Activated T-cell treated with anti-CD3 and anti-CD28 coated beads, Interleukin-2, amount 50 U/mL, for 72 hours (primary cell): Measurements from ENCODE around the gene ZNF629. TPM values are rescaled to one million over a fixed set of nuclear protein-coding genes. Genes with fewer than 3 reads are reported as not detected.

Experiments used
- ATAC-seq, 2 donors: fragments of 150-1000 bp; cut with Tn5 transposase; replicated peaks in 1 of 2; 2 replicates each; pipeline ENCODE4 v1.10.0; 2021; ENCODE audit warnings: moderate library complexity in 2 of 2, mild to moderate bottlenecking in 1 of 2
- DNase-seq, 2 donors: peaks; one replicate each; pipeline ENCODE4 v3.0.0; 2021 to 2022; ENCODE audit warnings: mixed read lengths in 1 of 2
- H3K27ac Mint-ChIP-seq: one replicate; pipeline ENCODE4 v1.8.0; 2022; ENCODE audit warnings: mild to moderate bottlenecking, moderate library complexity, mixed read lengths
- H3K27me3 Mint-ChIP-seq: one replicate; pipeline ENCODE4 v1.8.0; 2022; ENCODE audit warnings: low read depth, mixed read lengths
- H3K36me3 Mint-ChIP-seq, 2 donors: one replicate each; pipeline ENCODE4 v1.8.0; 2022; ENCODE audit warnings: mixed read lengths in 2 of 2, mild to moderate bottlenecking in 1 of 2; ENCODE audit not compliant: insufficient read depth in 2 of 2
- H3K4me1 Mint-ChIP-seq: one replicate; pipeline ENCODE4 v1.8.0; 2022; ENCODE audit warnings: low read depth, mixed read lengths
- H3K4me3 Mint-ChIP-seq, 2 donors: one replicate each; pipeline ENCODE4 v1.8.0; 2022; ENCODE audit warnings: mild to moderate bottlenecking in 2 of 2, mixed read lengths in 2 of 2, moderate library complexity in 2 of 2
- H3K9me3 Mint-ChIP-seq, 2 donors: one replicate each; pipeline ENCODE4 v1.8.0; 2022; ENCODE audit warnings: mixed read lengths in 2 of 2
- total RNA-seq, 2 donors: library from RNA; stranded (reverse); gene quantifications; one replicate each; pipeline ENCODE4 v1.2.3, GENCODE V29; 2022

ZNF629 gene
- total RNA-seq, 2 donors from 2014 or later, result 3.7 TPM

- H3K27ac Mint-ChIP-seq, result no peak overlapping the region
- peaks cover 17% of the 10 kb centered on the region for H3K4me1 Mint-ChIP-seq
- H3K9me3 Mint-ChIP-seq, result no peaks in the 10 kb centered on the region
- no peaks in the 10 kb centered on the region for H3K27me3 Mint-ChIP-seq
- no peak overlapping the region for H3K4me3 Mint-ChIP-seq
- ATAC-seq, result no peak
- no peak for DNase-seq
- peaks cover 5 to 37% of the 10 kb centered on the region in 2 donors for H3K36me3 Mint-ChIP-seq
These were observed 18.3 kb downstream of the ZNF629 start for GRCh38 chr16:30768583-30769181.

- H3K4me1 Mint-ChIP-seq, result peaks cover 24% of the 10 kb centered on the region
- no peak overlapping the region for H3K4me3 Mint-ChIP-seq
- H3K9me3 Mint-ChIP-seq, result no peaks in the 10 kb centered on the region
- no peaks in the 10 kb centered on the region for H3K27me3 Mint-ChIP-seq
- ATAC-seq (no peak), DNase-seq (no peak)
- no peak overlapping the region for H3K27ac Mint-ChIP-seq
- peaks cover 6 to 37% of the 10 kb centered on the region in 2 donors for H3K36me3 Mint-ChIP-seq
These were observed 19.1 kb downstream of the ZNF629 start for GRCh38 chr16:30767767-30768465.

- Mint-ChIP-seq H3K36me3 (peaks cover 8 to 30% of the 10 kb centered on the region in 2 donors), H3K9me3 (no peaks in the 10 kb centered on the region), H3K4me3 (no peak overlapping the region), H3K27me3 (no peaks in the 10 kb centered on the region), H3K4me1 (peaks cover 19% of the 10 kb centered on the region), H3K27ac (no peak overlapping the region)
- ATAC-seq, result no peak
- DNase-seq, result no peak
These were observed 20.1 kb downstream of the ZNF629 start for GRCh38 chr16:30766933-30767284.

DNA sequence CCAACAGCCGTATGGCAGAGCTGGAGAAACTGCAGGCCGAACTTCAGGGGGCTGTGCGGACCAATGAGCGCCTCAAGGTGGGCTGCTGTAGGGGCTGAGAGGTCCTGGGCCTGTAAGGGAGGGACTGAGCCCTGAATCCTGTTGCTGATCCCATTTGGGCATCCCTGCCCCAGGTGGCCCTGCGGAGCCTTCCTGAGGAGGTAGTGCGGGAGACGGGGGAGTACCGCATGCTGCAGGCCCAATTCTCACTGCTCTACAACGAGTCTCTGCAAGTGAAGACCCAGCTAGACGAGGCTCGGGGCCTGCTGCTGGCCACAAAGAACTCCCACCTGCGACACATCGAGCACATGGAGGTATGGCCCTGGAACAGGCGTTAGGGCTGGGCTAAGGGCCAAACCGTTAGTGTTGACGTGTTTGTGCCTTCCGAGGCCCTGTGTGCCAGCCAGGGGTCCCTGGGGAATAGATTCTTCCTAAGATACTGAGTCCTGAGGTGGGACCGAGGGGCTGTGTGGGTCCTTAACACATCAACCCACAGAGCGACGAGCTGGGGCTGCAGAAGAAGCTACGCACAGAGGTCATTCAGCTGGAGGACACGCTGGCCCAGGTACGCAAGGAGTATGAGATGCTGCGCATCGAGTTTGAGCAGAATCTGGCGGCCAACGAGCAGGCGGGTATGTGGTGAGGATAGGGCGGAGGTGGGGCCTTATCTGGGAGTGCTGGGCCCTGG, 20.6 kb downstream of the ZNF629 start:
- H3K27ac Mint-ChIP-seq, result peak overlapping the region; percentile 58
- peaks cover 7 to 29% of the 10 kb centered on the region in 2 donors for H3K36me3 Mint-ChIP-seq
- ATAC-seq (no peak), DNase-seq (no peak)
- no peaks in the 10 kb centered on the region for H3K27me3 Mint-ChIP-seq
- H3K4me3 Mint-ChIP-seq, result no peak overlapping the region
- no peaks in the 10 kb centered on the region for H3K9me3 Mint-ChIP-seq
- H3K4me1 Mint-ChIP-seq, result peaks cover 17% of the 10 kb centered on the region

- H3K9me3 Mint-ChIP-seq, result no peaks in the 10 kb centered on the region
- H3K36me3 Mint-ChIP-seq, result peaks cover 7 to 26% of the 10 kb centered on the region in 2 donors
- no peak overlapping the region for H3K4me3 Mint-ChIP-seq
- DNase-seq (no peak), ATAC-seq (no peak)
- no peak overlapping the region for H3K27ac Mint-ChIP-seq
- H3K4me1 Mint-ChIP-seq, result peaks cover 28% of the 10 kb centered on the region
- no peaks in the 10 kb centered on the region for H3K27me3 Mint-ChIP-seq
These were observed 22.1 kb downstream of the ZNF629 start for GRCh38 chr16:30764816-30765465.

GRCh38 chr16:30764086-30764485, 22.9 kb downstream of the ZNF629 start:
- no peak for ATAC-seq
- peaks cover 7 to 26% of the 10 kb centered on the region in 2 donors for H3K36me3 Mint-ChIP-seq
- no peak for DNase-seq
- peaks cover 28% of the 10 kb centered on the region for H3K4me1 Mint-ChIP-seq
- no peaks in the 10 kb centered on the region for H3K27me3 Mint-ChIP-seq
- H3K27ac Mint-ChIP-seq, result peak overlapping the region; percentile 58
- peak overlapping the region; percentile 93 to 97 for H3K4me3 Mint-ChIP-seq
- H3K9me3 Mint-ChIP-seq, result no peaks in the 10 kb centered on the region

DNA sequence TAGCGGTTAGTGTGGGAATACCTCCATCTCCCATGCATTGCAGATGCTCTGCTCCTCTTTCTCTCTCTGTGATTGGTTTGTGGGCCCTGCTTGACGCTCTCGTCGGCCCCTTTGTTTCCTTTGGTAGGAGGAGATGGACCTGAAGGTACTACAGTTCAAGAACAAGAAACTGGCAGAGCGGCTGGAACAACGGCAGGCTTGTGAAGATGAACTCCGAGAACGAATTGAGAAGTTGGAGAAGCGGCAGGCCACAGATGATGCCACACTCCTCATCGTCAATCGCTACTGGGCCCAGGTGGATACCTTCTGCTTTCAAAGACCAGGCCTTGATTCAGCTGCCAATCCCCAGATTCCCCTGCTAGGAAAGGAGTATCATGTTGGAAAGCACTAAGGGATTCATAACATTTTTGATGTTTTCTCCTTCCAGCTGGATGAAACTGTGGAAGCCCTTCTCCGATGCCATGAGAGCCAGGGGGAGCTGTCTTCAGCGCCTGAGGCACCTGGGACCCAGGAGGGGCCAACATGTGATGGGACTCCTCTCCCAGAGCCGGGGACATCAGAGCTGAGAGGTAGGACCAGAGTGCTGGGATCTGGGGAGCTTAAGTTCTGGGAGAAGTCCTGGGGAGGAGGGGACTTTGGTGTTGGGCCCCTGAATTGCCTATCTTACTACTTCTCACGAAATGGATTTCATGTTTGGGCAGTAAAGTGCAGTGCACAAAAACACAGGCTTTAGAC, 23.8 kb downstream of the ZNF629 start:
- DNase-seq, result no peak
- Mint-ChIP-seq H3K27ac (peak overlapping the region; percentile 93), H3K4me1 (peaks cover 28% of the 10 kb centered on the region), H3K4me3 (peak overlapping the region; percentile 93 to 97), H3K36me3 (peaks cover 3 to 19% of the 10 kb centered on the region in 2 donors), H3K9me3 (no peaks in the 10 kb centered on the region), H3K27me3 (no peaks in the 10 kb centered on the region)
- ATAC-seq, result no peak

- peaks cover 28% of the 10 kb centered on the region for H3K4me1 Mint-ChIP-seq
- H3K4me3 Mint-ChIP-seq, result peak within 1 kb of the TSS; percentile 93 to 97
- H3K27me3 Mint-ChIP-seq, result no peaks in the 10 kb centered on the region
- peak within 1 kb of the TSS; percentile 93 for H3K27ac Mint-ChIP-seq
- H3K36me3 Mint-ChIP-seq, result peaks cover 3 to 16% of the 10 kb centered on the region in 2 donors
- ATAC-seq (peak; percentile 94 to 97), DNase-seq (peak; percentile 95 to 96)
- H3K9me3 Mint-ChIP-seq, result no peaks in the 10 kb centered on the region
These were observed 24.8 kb downstream of the ZNF629 start, which contains the start of the genes CFAP119 and RNF40 for GRCh38 chr16:30761928-30762902. CFAP119 (minus strand) TSS chr16:30762062; CDS start chr16:30761748, 314 bp downstream. RNF40 (plus strand) TSS chr16:30762322; CDS start chr16:30762546, 224 bp downstream.

- Mint-ChIP-seq H3K36me3 (peaks cover 3 to 11% of the 10 kb centered on the region in 2 donors), H3K27me3 (no peaks in the 10 kb centered on the region), H3K27ac (peak overlapping the region; percentile 93), H3K4me1 (peaks cover 28% of the 10 kb centered on the region), H3K4me3 (peak overlapping the region; percentile 93 to 97), H3K9me3 (no peaks in the 10 kb centered on the region)
- DNase-seq (peak; percentile 43 to 54), ATAC-seq (peak; percentile 48 to 49)
These were observed 25.5 kb downstream of the ZNF629 start for GRCh38 chr16:30761427-30761927.

GRCh38 chr16:30760577-30761426, 26.2 kb downstream of the ZNF629 start:
- Mint-ChIP-seq H3K36me3 (peaks cover 3 to 9% of the 10 kb centered on the region in 2 donors), H3K27ac (peak overlapping the region; percentile 3), H3K27me3 (no peaks in the 10 kb centered on the region)

More at GRCh38 chr16:30760577-30761426, 26.2 kb downstream of the ZNF629 start:
- ATAC-seq (no peak), DNase-seq (no peak)
- peaks cover 28% of the 10 kb centered on the region for H3K4me1 Mint-ChIP-seq
- H3K4me3 Mint-ChIP-seq, result peak overlapping the region; percentile 93 to 97
- H3K9me3 Mint-ChIP-seq, result no peaks in the 10 kb centered on the region
